Right lobe of liver (tissue), 6 donors: Measurements from ENCODE around the gene TMEM204. TPM values are rescaled to one million over a fixed set of nuclear protein-coding genes. Genes with fewer than 3 reads are reported as not detected.
A peak's percentile ranks its signal among the peaks of the same experiment; 100 is the strongest.

Experiments used
- ATAC-seq, 4 donors: fragments of 200-7000 bp; cut with Tn5 transposase; one replicate each; pipeline ENCODE4 v1.9.1; 2020; ENCODE audit warnings: mild to moderate bottlenecking in 4 of 4, moderate library complexity in 4 of 4
- DNase-seq, 3 donors: peaks; one replicate each; pipeline ENCODE4 v3.0.0-alpha.2; 2020
- H3K27ac ChIP-seq, 3 donors: fragments of 200-600 bp; one replicate each; pipeline ENCODE4 v1.8.0; 2022
- H3K27me3 ChIP-seq, 2 donors: fragments of 200-600 bp; one replicate each; pipeline ENCODE4 v1.8.0; 2022
- H3K36me3 ChIP-seq, 4 donors: fragments of 200-600 bp; sonication (generic) in 1 of 4; one replicate each; pipeline versions ENCODE4 v1.5.1 to v1.8.0; 2017 to 2022; ENCODE audit warnings: control low read depth in 1 of 4
- H3K4me1 ChIP-seq, 4 donors: fragments of 200-600 bp; sonication (generic) in 1 of 4; one replicate each; pipeline versions ENCODE4 v1.5.1 to v1.8.0; 2017 to 2022; ENCODE audit warnings: control low read depth in 1 of 4
- H3K4me3 ChIP-seq, 3 donors: fragments of 200-600 bp; one replicate each; pipeline ENCODE4 v1.8.0; 2022
- H3K9me3 ChIP-seq, 4 donors: fragments of 200-600 bp; sonication (generic) in 1 of 4; one replicate each; pipeline versions ENCODE4 v1.5.1 to v1.8.0; 2017 to 2022; ENCODE audit warnings: control low read depth in 1 of 4
- CTCF ChIP-seq, 4 donors: fragments of 200-600 bp in 3 of 4; fragments of 450-650 bp in 1 of 4; IDR thresholded peaks; one replicate each; pipeline versions ENCODE4 v1.5.1 to v1.8.0; 2016 to 2022; ENCODE audit warnings: antibody characterized with exemption in 4 of 4, mild to moderate bottlenecking in 2 of 4
- POLR2A ChIP-seq: fragments of 450-650 bp; IDR thresholded peaks from one replicate; pipeline ENCODE4 v1.6.1; 2017; ENCODE audit warnings: antibody characterized with exemption, mild to moderate bottlenecking
- WGBS: methylation state at CpG from one replicate; pipeline ENCODE4 v1.1.6; 2018; ENCODE audit warnings: low coverage, low lambda C conversion rate; ENCODE audit not compliant: insufficient coverage; ENCODE audit errors: missing lambda C conversion rate; 5-methylcytosine and 5-hydroxymethylcytosine counted together
- intact Hi-C, 2 donors: fragments of 100-400 bp; cut with DNase I; formaldehyde crosslinking; loops; one replicate each; pipeline versions ENCODE4 v1.11.2 to v1.14.1; 2022
- total RNA-seq, 6 experiments: library from RNA; depleted of rRNA in 2 of 6; stranded (reverse); fragments of >200 nt in 2 of 6; fragmentation: NEBNext Ultra II Directional in 3 of 6; extraction: Animal tissue kit (Norgen Biotek cat#: 25700) in 3 of 6; gene quantifications; one replicate each; pipeline versions ENCODE4 v1.1.0 to v1.2.4, GENCODE V29; 2016 to 2023
- donor health status: DM: no; HTN: yes; CAD: no.
- donor health status: DM: no; HTN: no; CAD: no.
- donor health status: DM: no; HTN: no; CAD: no.
- donor health status: DM: no; HTN: yes; CAD: no.
- donor health status: DM: no; HTN: yes; CAD: no.

TMEM204 gene
- total RNA-seq, 6 experiments from 2014 or later: 4.7 to 18.7 (median 8.9) TPM

- no peak overlapping the region for H3K27ac ChIP-seq
- DNase-seq (no peak), ATAC-seq (no peak)
- 88% methylated on average over 4 of the region's 26 CpGs for WGBS
- TF ChIP-seq CTCF (IDR thresholded peaks at IDR 0.05): no peak
- TF ChIP-seq POLR2A: no peak
- H3K4me3 ChIP-seq: no peak overlapping the region
- no peaks in the 10 kb centered on the region for H3K9me3 ChIP-seq
- no peaks in the 10 kb centered on the region for H3K27me3 ChIP-seq
- no peaks in the 10 kb centered on the region for H3K4me1 ChIP-seq
- intact Hi-C loops: no loop called here
- no peaks in the 10 kb centered on the region for H3K36me3 ChIP-seq
These were observed 22.5 kb upstream of the TMEM204 start for GRCh38 chr16:1510941-1511351.

DNA sequence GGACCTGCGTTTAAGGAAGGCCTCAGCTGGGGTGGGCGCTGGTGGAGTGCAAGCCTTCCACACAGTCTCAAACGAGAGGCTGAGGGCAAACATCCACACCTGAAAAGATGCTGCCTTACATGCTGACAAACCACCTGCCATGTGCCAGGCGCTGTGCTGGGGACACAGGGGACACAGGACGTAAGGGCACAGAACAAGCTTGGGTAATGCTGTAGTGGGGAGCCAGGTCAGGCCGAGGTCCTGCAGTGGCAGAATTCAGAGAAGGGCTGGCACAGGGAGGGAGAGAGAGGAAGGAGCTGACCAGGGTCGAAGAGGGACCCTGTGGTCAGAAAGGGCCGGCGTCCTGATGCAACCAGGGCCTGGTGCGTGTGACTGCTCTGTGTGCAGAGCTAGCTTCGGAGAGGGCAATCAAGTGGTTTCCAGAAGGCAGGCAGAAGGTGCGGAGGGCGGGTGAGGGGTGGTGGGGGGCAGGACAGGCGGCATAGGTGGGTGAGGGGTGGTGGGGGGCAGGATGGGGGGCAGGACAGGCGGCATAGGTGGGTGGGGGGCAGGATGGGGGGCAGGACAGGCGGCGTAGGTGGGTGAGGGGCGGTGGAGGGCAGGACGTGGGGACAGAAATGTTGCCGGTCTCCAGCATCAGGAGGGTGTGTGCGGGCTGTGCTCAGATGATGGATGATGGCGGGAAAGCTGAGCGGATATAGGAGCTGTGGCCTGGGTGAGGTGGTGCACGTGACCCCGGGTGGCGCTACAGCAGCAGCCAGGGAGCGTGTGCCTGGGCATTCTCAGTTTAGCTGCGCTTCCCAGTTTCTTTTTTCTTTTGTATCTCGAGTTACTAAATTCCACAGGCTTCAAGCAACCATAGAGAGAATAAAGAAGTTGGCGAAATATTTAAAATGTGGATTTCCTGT lies 21.6 kb upstream of the TMEM204 start:
- DNase-seq: no peak
- ATAC-seq: peak in 3 of 4 donors; percentile 32 to 54 (median 50)
- H3K36me3 ChIP-seq: no peaks in the 10 kb centered on the region

DNA sequence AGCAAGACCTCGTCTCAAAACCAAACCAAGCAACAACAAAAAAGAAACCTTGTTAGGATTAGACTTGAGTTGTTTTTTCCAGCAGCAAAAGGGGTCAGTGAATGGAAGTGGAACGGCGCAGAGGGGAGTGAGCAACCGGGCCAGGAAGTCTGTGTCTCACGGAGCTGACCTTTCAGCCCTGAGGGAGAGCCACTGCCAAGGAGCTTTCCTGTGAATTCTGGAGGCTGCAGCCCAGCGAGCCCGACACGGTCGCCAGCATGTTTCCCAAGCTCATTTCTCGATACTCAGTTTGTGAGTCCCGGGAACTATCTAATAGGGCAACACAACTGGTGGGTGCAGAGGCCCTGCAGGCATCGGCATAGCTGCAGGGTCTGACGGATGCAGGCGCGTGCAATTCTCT lies 20.7 kb upstream of the TMEM204 start:
- Histone ChIP-seq H3K4me1 (no peaks in the 10 kb centered on the region), H3K36me3 (no peaks in the 10 kb centered on the region), H3K9me3 (no peaks in the 10 kb centered on the region), H3K27ac (peak overlapping the region in 2 of 3 donors; percentile 24 to 51), H3K27me3 (no peaks in the 10 kb centered on the region), H3K4me3 (no peak overlapping the region)
- no peak for TF ChIP-seq POLR2A
- no peak for TF ChIP-seq CTCF (IDR thresholded peaks at IDR 0.05)
- WGBS: 71% methylated on average over 10 of the region's 15 CpGs
- intact Hi-C loops: no loop called here
- ATAC-seq (peak; percentile 51 to 67 (median 64)), DNase-seq (no peak)

More for the DNA sequence above, 21.6 kb upstream of the TMEM204 start:
- no peaks in the 10 kb centered on the region for H3K9me3 ChIP-seq
- no peak for TF ChIP-seq CTCF (IDR thresholded peaks at IDR 0.05)
- TF ChIP-seq POLR2A: no peak
- intact Hi-C loops: no loop called here
- H3K4me1 ChIP-seq: no peaks in the 10 kb centered on the region
- no peaks in the 10 kb centered on the region for H3K27me3 ChIP-seq
- 71% methylated on average over 23 of the region's 30 CpGs for WGBS
- no peak overlapping the region for H3K4me3 ChIP-seq
- H3K27ac ChIP-seq: peak overlapping the region in 2 of 3 donors; percentile 24 to 51

DNA sequence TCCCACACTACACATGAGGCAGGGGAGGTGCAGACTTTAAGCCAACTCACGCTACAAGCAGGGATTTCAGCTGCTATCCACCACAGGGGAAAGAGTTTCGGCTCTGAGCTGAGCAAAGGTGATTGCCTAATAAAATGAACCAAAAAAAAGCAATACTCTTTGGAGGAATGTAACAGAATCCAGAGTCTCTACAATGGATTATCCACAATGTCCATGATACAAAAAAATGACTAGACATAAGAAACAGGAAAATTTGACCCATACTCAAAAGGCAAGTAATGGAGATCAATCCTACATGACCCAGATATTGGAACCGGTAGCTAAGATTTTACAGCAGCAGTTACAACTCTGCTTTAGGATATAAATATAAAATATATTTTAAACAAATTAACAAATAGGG lies 19.0 kb upstream of the TMEM204 start:
- no peaks in the 10 kb centered on the region for H3K9me3 ChIP-seq
- no peaks in the 10 kb centered on the region for H3K4me1 ChIP-seq
- intact Hi-C loops: no loop called here
- ATAC-seq: no peak
- H3K27me3 ChIP-seq: no peaks in the 10 kb centered on the region
- no peak for TF ChIP-seq CTCF (IDR thresholded peaks at IDR 0.05)
- no peak for DNase-seq
- 100% methylated on average over 3 of the region's 3 CpGs for WGBS
- H3K4me3 ChIP-seq: no peak overlapping the region
- no peaks in the 10 kb centered on the region for H3K36me3 ChIP-seq
- no peak overlapping the region for H3K27ac ChIP-seq
